ENCODE measurements around the gene ITGB3BP. TPM values are rescaled to one million over a fixed set of nuclear protein-coding genes. Genes with fewer than 3 reads are reported as not detected.

Gene ITGB3BP
- total RNA-seq, 1 experiment from 2014 or later: 50.2 TPM

DNA sequence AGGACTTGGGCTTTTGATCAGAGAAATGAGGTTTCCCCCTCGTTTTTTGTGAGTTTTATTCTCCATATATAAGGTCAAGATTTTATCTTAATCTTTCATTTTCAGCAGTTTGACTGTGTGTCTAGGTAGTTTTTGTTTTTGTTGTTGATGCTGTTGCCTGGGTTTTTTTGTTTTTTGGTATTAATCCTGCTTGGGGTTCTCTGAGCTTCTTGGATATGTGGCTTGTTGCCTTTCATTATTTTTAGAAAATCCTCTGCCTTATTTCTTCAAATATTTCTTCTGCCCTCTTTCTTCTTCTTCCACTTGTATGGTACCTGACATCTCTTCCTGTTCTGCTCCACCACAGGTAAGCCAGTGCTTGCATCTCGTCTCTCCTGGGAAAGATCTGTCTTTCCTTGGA, 25.3 kb upstream of the ITGB3BP start (continued):
- TF ChIP-seq, protein P1, sequence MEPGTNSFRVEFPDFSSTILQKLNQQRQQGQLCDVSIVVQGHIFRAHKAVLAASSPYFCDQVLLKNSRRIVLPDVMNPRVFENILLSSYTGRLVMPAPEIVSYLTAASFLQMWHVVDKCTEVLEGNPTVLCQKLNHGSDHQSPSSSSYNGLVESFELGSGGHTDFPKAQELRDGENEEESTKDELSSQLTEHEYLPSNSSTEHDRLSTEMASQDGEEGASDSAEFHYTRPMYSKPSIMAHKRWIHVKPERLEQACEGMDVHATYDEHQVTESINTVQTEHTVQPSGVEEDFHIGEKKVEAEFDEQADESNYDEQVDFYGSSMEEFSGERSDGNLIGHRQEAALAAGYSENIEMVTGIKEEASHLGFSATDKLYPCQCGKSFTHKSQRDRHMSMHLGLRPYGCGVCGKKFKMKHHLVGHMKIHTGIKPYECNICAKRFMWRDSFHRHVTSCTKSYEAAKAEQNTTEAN (CRISPR knock-in tag; IDR thresholded peaks at IDR 0.05): no peak
- no peak for TF ChIP-seq NR1H2 (CRISPR knock-in tag; IDR thresholded peaks at IDR 0.05)
- TF ChIP-seq CREM (CRISPR knock-in tag; IDR thresholded peaks at IDR 0.05): no peak
- TF ChIP-seq ZNF232 (CRISPR knock-in tag; IDR thresholded peaks at IDR 0.05): no peak
- TF ChIP-seq, protein P2, sequence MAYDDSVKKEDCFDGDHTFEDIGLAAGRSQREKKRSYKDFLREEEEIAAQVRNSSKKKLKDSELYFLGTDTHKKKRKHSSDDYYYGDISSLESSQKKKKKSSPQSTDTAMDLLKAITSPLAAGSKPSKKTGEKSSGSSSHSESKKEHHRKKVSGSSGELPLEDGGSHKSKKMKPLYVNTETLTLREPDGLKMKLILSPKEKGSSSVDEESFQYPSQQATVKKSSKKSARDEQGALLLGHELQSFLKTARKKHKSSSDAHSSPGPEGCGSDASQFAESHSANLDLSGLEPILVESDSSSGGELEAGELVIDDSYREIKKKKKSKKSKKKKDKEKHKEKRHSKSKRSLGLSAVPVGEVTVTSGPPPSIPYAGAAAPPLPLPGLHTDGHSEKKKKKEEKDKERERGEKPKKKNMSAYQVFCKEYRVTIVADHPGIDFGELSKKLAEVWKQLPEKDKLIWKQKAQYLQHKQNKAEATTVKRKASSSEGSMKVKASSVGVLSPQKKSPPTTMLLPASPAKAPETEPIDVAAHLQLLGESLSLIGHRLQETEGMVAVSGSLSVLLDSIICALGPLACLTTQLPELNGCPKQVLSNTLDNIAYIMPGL (CRISPR knock-in tag; IDR thresholded peaks at IDR 0.05): no peak
- TF ChIP-seq TEAD4 (CRISPR knock-in tag; IDR thresholded peaks at IDR 0.05): no peak
- TF ChIP-seq, protein P3, sequence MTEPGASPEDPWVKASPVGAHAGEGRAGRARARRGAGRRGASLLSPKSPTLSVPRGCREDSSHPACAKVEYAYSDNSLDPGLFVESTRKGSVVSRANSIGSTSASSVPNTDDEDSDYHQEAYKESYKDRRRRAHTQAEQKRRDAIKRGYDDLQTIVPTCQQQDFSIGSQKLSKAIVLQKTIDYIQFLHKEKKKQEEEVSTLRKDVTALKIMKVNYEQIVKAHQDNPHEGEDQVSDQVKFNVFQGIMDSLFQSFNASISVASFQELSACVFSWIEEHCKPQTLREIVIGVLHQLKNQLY (CRISPR knock-in tag; IDR thresholded peaks at IDR 0.05): no peak
- no peak for TF ChIP-seq ATF1 (CRISPR knock-in tag; IDR thresholded peaks at IDR 0.05)
- no peak for TF ChIP-seq FOXK1 (CRISPR knock-in tag; IDR thresholded peaks at IDR 0.05)
- TF ChIP-seq, protein P4, sequence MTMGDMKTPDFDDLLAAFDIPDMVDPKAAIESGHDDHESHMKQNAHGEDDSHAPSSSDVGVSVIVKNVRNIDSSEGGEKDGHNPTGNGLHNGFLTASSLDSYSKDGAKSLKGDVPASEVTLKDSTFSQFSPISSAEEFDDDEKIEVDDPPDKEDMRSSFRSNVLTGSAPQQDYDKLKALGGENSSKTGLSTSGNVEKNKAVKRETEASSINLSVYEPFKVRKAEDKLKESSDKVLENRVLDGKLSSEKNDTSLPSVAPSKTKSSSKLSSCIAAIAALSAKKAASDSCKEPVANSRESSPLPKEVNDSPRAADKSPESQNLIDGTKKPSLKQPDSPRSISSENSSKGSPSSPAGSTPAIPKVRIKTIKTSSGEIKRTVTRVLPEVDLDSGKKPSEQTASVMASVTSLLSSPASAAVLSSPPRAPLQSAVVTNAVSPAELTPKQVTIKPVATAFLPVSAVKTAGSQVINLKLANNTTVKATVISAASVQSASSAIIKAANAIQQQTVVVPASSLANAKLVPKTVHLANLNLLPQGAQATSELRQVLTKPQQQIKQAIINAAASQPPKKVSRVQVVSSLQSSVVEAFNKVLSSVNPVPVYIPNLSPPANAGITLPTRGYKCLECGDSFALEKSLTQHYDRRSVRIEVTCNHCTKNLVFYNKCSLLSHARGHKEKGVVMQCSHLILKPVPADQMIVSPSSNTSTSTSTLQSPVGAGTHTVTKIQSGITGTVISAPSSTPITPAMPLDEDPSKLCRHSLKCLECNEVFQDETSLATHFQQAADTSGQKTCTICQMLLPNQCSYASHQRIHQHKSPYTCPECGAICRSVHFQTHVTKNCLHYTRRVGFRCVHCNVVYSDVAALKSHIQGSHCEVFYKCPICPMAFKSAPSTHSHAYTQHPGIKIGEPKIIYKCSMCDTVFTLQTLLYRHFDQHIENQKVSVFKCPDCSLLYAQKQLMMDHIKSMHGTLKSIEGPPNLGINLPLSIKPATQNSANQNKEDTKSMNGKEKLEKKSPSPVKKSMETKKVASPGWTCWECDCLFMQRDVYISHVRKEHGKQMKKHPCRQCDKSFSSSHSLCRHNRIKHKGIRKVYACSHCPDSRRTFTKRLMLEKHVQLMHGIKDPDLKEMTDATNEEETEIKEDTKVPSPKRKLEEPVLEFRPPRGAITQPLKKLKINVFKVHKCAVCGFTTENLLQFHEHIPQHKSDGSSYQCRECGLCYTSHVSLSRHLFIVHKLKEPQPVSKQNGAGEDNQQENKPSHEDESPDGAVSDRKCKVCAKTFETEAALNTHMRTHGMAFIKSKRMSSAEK (CRISPR knock-in tag; IDR thresholded peaks at IDR 0.05; ENCODE audit: borderline replicate concordance): no peak

GRCh38 chr1:63547621-63548294, 24.7 kb upstream of the ITGB3BP start:
- POLR2A ChIA-PET: no interaction called here
- H3K27me3 Mint-ChIP-seq (ENCODE audit: low read depth): no peaks in the 10 kb centered on the region
- H3K4me3 Mint-ChIP-seq: no peak overlapping the region
- CTCF ChIA-PET: interaction anchor here (1.3 to 2.0 kb wide), 2 partner anchors 10 kb away, joined by 6 to 7 read pairs; no protein-coding TSS in a partner anchor
- no peaks in the 10 kb centered on the region for H3K9me3 Mint-ChIP-seq
- DNase-seq (ENCODE audit: low spot score): no peak
- no peak overlapping the region for H3K27ac Mint-ChIP-seq
- H3K4me1 Mint-ChIP-seq: no peaks in the 10 kb centered on the region
- no peak for ATAC-seq
- no peaks in the 10 kb centered on the region for H3K36me3 Mint-ChIP-seq
- TF ChIP-seq CTCF (IDR thresholded peaks at IDR 0.05): no peak
- TF ChIP-seq ZNF263 (CRISPR knock-in tag; IDR thresholded peaks at IDR 0.05; ENCODE audit: low read depth): no peak
- TF ChIP-seq, protein P5, sequence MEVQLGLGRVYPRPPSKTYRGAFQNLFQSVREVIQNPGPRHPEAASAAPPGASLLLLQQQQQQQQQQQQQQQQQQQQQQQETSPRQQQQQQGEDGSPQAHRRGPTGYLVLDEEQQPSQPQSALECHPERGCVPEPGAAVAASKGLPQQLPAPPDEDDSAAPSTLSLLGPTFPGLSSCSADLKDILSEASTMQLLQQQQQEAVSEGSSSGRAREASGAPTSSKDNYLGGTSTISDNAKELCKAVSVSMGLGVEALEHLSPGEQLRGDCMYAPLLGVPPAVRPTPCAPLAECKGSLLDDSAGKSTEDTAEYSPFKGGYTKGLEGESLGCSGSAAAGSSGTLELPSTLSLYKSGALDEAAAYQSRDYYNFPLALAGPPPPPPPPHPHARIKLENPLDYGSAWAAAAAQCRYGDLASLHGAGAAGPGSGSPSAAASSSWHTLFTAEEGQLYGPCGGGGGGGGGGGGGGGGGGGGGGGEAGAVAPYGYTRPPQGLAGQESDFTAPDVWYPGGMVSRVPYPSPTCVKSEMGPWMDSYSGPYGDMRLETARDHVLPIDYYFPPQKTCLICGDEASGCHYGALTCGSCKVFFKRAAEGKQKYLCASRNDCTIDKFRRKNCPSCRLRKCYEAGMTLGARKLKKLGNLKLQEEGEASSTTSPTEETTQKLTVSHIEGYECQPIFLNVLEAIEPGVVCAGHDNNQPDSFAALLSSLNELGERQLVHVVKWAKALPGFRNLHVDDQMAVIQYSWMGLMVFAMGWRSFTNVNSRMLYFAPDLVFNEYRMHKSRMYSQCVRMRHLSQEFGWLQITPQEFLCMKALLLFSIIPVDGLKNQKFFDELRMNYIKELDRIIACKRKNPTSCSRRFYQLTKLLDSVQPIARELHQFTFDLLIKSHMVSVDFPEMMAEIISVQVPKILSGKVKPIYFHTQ (CRISPR knock-in tag; IDR thresholded peaks at IDR 0.05): no peak
- TF ChIP-seq, protein P1 (CRISPR knock-in tag; IDR thresholded peaks at IDR 0.05): no peak
- no peak for TF ChIP-seq SOX15 (CRISPR knock-in tag; IDR thresholded peaks at IDR 0.05)
- TF ChIP-seq OVOL2 (CRISPR knock-in tag; IDR thresholded peaks at IDR 0.05; ENCODE audit: borderline replicate concordance): no peak
- TF ChIP-seq EMX1 (CRISPR knock-in tag; IDR thresholded peaks at IDR 0.05): no peak
- no peak for TF ChIP-seq ERG (CRISPR knock-in tag; IDR thresholded peaks at IDR 0.05)
- TF ChIP-seq NR2C2 (CRISPR knock-in tag; IDR thresholded peaks at IDR 0.05): no peak
- TF ChIP-seq E2F5 (CRISPR knock-in tag; IDR thresholded peaks at IDR 0.05): no peak
